DND-41 (cell line): ENCODE results near the gene CARNS1.

Source experiments
- EZH2 ChIP-seq: IDR thresholded peaks from 3 replicates; pipeline ENCODE4 v1.6.1; 2012; ENCODE audit warnings: borderline replicate concordance, low read depth, mild to moderate bottlenecking, moderate library complexity, low read length, inconsistent platforms; ENCODE audit not compliant: severe bottlenecking
- TF ChIP-seq, protein P1 (sequence below): IDR thresholded peaks from 2 replicates; pipeline ENCODE4 v1.5.1; 2012; ENCODE audit warnings: borderline replicate concordance, low read length, moderate library complexity, mild to moderate bottlenecking; ENCODE audit not compliant: poor library complexity, severe bottlenecking; ENCODE audit errors: extremely low read depth

- TF ChIP-seq, protein P1, sequence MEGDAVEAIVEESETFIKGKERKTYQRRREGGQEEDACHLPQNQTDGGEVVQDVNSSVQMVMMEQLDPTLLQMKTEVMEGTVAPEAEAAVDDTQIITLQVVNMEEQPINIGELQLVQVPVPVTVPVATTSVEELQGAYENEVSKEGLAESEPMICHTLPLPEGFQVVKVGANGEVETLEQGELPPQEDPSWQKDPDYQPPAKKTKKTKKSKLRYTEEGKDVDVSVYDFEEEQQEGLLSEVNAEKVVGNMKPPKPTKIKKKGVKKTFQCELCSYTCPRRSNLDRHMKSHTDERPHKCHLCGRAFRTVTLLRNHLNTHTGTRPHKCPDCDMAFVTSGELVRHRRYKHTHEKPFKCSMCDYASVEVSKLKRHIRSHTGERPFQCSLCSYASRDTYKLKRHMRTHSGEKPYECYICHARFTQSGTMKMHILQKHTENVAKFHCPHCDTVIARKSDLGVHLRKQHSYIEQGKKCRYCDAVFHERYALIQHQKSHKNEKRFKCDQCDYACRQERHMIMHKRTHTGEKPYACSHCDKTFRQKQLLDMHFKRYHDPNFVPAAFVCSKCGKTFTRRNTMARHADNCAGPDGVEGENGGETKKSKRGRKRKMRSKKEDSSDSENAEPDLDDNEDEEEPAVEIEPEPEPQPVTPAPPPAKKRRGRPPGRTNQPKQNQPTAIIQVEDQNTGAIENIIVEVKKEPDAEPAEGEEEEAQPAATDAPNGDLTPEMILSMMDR = no peak
- no peak for TF ChIP-seq EZH2
Measured at GRCh38 chr11:67366546-67366945, 48.9 kb upstream of the CARNS1 start.
